Smooth muscle cell (in vitro differentiated cells): ENCODE measurements around the gene UTS2R. TPM values are rescaled to one million over a fixed set of nuclear protein-coding genes. Genes with fewer than 3 reads are reported as not detected.
"Not testable (repeated sequence)": the region's sequence is repeated elsewhere in the genome, so short reads cannot be mapped to it uniquely, and the experiment has no call there.

ENCODE experiments used
- DNase-seq: peaks from one replicate; lab custom pipeline; 2025; ENCODE audit not compliant: unreplicated experiment; lab: John Stamatoyannopoulos, UW
- H2AFZ ChIP-seq: fragments of 200-600 bp; sonication (generic); 2 replicates; pipeline ENCODE4 v1.6.0; 2016; ENCODE audit warnings: antibody characterized with exemption, low read depth, mild to moderate bottlenecking
- H3F3A ChIP-seq: fragments of 200-600 bp; sonication (generic); 2 replicates; pipeline ENCODE4 v1.6.0; 2017; ENCODE audit warnings: antibody characterized with exemption, low read depth
- H3K27ac ChIP-seq: fragments of 200-600 bp; sonication (generic); 2 replicates; pipeline ENCODE4 v1.5.1; 2016; ENCODE audit warnings: low read depth, mild to moderate bottlenecking
- H3K27me3 ChIP-seq: fragments of 200-600 bp; sonication (generic); 2 replicates; pipeline ENCODE4 v1.6.1; 2016; ENCODE audit warnings: low read depth, mild to moderate bottlenecking
- H3K36me3 ChIP-seq: fragments of 200-600 bp; sonication (generic); 2 replicates; pipeline ENCODE4 v1.5.1; 2016; ENCODE audit warnings: low read depth
- H3K4me1 ChIP-seq: fragments of 200-600 bp; sonication (generic); 2 replicates; pipeline ENCODE4 v1.5.1; 2016; ENCODE audit warnings: low read depth
- H3K4me2 ChIP-seq: fragments of 200-600 bp; sonication (generic); 2 replicates; pipeline ENCODE4 v1.6.0; 2016; ENCODE audit warnings: mild to moderate bottlenecking
- H3K4me3 ChIP-seq: fragments of 200-600 bp; sonication (generic); 2 replicates; pipeline ENCODE4 v1.5.1; 2016; ENCODE audit warnings: mild to moderate bottlenecking
- H3K79me2 ChIP-seq: fragments of 200-600 bp; sonication (generic); 2 replicates; pipeline ENCODE4 v1.6.0; 2016; ENCODE audit warnings: low read depth, mild to moderate bottlenecking
- H3K9ac ChIP-seq: fragments of 200-600 bp; sonication (generic); 2 replicates; pipeline ENCODE4 v1.6.0; 2016; ENCODE audit warnings: low read depth
- H3K9me3 ChIP-seq: fragments of 200-600 bp; sonication (generic); replicated peaks from 2 replicates; pipeline ENCODE4 v1.5.1; 2016; ENCODE audit warnings: low read depth
- H4K20me1 ChIP-seq: fragments of 200-600 bp; sonication (generic); 2 replicates; pipeline ENCODE4 v1.6.0; 2016; ENCODE audit warnings: low read depth
- CTCF ChIP-seq: fragments of 200-600 bp; sonication (generic); IDR thresholded peaks from 2 replicates; pipeline ENCODE4 v1.5.1; 2017; ENCODE audit warnings: borderline replicate concordance, mild to moderate bottlenecking, antibody characterized with exemption; ENCODE audit not compliant: insufficient read depth, poor library complexity, severe bottlenecking
- WGBS: methylation state at CpG from one replicate; pipeline ENCODE4 v1.1.7; 2016; ENCODE audit warnings: low lambda C conversion rate; 5-methylcytosine and 5-hydroxymethylcytosine counted together
- polyA plus RNA-seq: library from polyadenylated mRNA; unstranded; fragments of >200 nt; fragmentation: Nextera tagmentation; extraction: Ambion mirVana; gene quantifications from 2 replicates; pipeline ENCODE4 v1.2.1, GENCODE V29; 2016
- total RNA-seq: library from RNA; depleted of rRNA; stranded (reverse); fragments of >200 nt; gene quantifications from 2 replicates; pipeline ENCODE4 v1.2.3, GENCODE V29; 2014

UTS2R gene
- total and polyA plus RNA-seq, 2 experiments from 2014 or later: not detected

- H3K4me2 ChIP-seq: no peak overlapping the region
- H3K27ac ChIP-seq: no peak overlapping the region
- peaks cover 6% of the 10 kb centered on the region for H3K4me1 ChIP-seq
- H3K79me2 ChIP-seq: no peaks in the 10 kb centered on the region
- no peak for DNase-seq
- WGBS: 85% methylated on average over 23 of the region's 23 CpGs
- no peak overlapping the region for H2AFZ ChIP-seq
- H4K20me1 ChIP-seq: no peaks in the 10 kb centered on the region
- no peaks in the 10 kb centered on the region for H3K36me3 ChIP-seq
- H3F3A ChIP-seq: no peaks in the 10 kb centered on the region
- H3K9ac ChIP-seq: no peak overlapping the region
- no peaks in the 10 kb centered on the region for H3K9me3 ChIP-seq
- H3K4me3 ChIP-seq: no peak overlapping the region
- peaks cover 2% of the 10 kb centered on the region for H3K27me3 ChIP-seq
- TF ChIP-seq CTCF: no peak
Observed at GRCh38 chr17:82380860-82381702, 9.5 kb downstream of the UTS2R start.

- H3F3A ChIP-seq, H3K9ac ChIP-seq, H3K36me3 ChIP-seq, H3K27me3 ChIP-seq, H3K27ac ChIP-seq, H2AFZ ChIP-seq, H4K20me1 ChIP-seq, H3K79me2 ChIP-seq, DNase-seq, H3K4me3 ChIP-seq, H3K4me2 ChIP-seq, H3K9me3 ChIP-seq, H3K4me1 ChIP-seq: not testable (repeated sequence)
- 91% methylated on average over 9 of the region's 10 CpGs for WGBS
Observed at GRCh38 chr17:82381703-82382009, 10.1 kb downstream of the UTS2R start.

GRCh38 chr17:82382220-82382932, 10.8 kb downstream of the UTS2R start:
- not testable (repeated sequence) for H4K20me1 ChIP-seq, H3K27ac ChIP-seq, H3K9ac ChIP-seq, H3K4me3 ChIP-seq, H3K27me3 ChIP-seq, H3K79me2 ChIP-seq, DNase-seq, H3F3A ChIP-seq, H2AFZ ChIP-seq, H3K9me3 ChIP-seq, H3K36me3 ChIP-seq, H3K4me1 ChIP-seq, H3K4me2 ChIP-seq
- 90% methylated on average over 16 of the region's 21 CpGs for WGBS

GRCh38 chr17:82382933-82383255, 11.3 kb downstream of the UTS2R start:
- no peak overlapping the region for H3K27ac ChIP-seq
- H3K36me3 ChIP-seq: no peaks in the 10 kb centered on the region
- 91% methylated on average over 11 of the region's 11 CpGs for WGBS
- no peak for TF ChIP-seq CTCF
- H3K79me2 ChIP-seq: no peaks in the 10 kb centered on the region
- H3K9ac ChIP-seq: no peak overlapping the region
- H3K27me3 ChIP-seq: no peaks in the 10 kb centered on the region
- no peaks in the 10 kb centered on the region for H3F3A ChIP-seq
- H3K4me1 ChIP-seq: peaks cover 6% of the 10 kb centered on the region
- no peak overlapping the region for H3K4me3 ChIP-seq
- no peaks in the 10 kb centered on the region for H3K9me3 ChIP-seq
- no peaks in the 10 kb centered on the region for H4K20me1 ChIP-seq
- H3K4me2 ChIP-seq: no peak overlapping the region
- DNase-seq: no peak
- H2AFZ ChIP-seq: no peak overlapping the region
